ENCODE results near the gene ADAMTSL1. TPM values are rescaled to one million over a fixed set of nuclear protein-coding genes. Genes with fewer than 3 reads are reported as not detected.
A peak's percentile ranks its signal among the peaks of the same experiment; 100 is the strongest.

Gene ADAMTSL1
- polyA plus RNA-seq, 1 experiment: 17.2 TPM

GRCh38 chr9:18638371-18639249 lies 164.7 kb downstream of the ADAMTSL1 start:
- DNase-seq (ENCODE audit: low read depth): no peak
- no peaks in the 10 kb centered on the region for H3K36me3 ChIP-seq (ENCODE audit: control insufficient read depth, insufficient read depth, low read length)
- H3K4me3 ChIP-seq (ENCODE audit: low read depth, low read length): no peak overlapping the region
- no peak for TF ChIP-seq CTCF (IDR thresholded peaks at IDR 0.05; ENCODE audit: insufficient read depth, low read depth, low read length)
- CTCF ChIA-PET: no interaction called here
- POLR2A ChIA-PET: no interaction called here
- H3K27me3 ChIP-seq (ENCODE audit: control insufficient read depth, insufficient read depth, low read length): no peaks in the 10 kb centered on the region

- ChIA-PET POLR2A (no interaction called here), CTCF (interaction anchor here (0.7 to 1.3 kb wide), 2 partner anchors 197 to 226 kb away, joined by 3 to 4 read pairs; no protein-coding TSS in a partner anchor)
- TF ChIP-seq CTCF (IDR thresholded peaks at IDR 0.05; ENCODE audit: insufficient read depth, low read depth, low read length): no peak
- Histone ChIP-seq H3K27me3 (ENCODE audit: control insufficient read depth, insufficient read depth, low read length) (no peaks in the 10 kb centered on the region), H3K4me3 (ENCODE audit: low read depth, low read length) (no peak overlapping the region), H3K36me3 (ENCODE audit: control insufficient read depth, insufficient read depth, low read length) (no peaks in the 10 kb centered on the region)
- no peak for DNase-seq (ENCODE audit: low read depth)
These were observed 166.0 kb downstream of the ADAMTSL1 start for GRCh38 chr9:18639911-18640310.

- H3K36me3 ChIP-seq (ENCODE audit: control insufficient read depth, insufficient read depth, low read length): no peaks in the 10 kb centered on the region
- no peak overlapping the region for H3K4me3 ChIP-seq (ENCODE audit: low read depth, low read length)
- CTCF ChIA-PET: no interaction called here
These were observed 185.1 kb downstream of the ADAMTSL1 start for GRCh38 chr9:18658804-18659705.

GRCh38 chr9:18660001-18660400 lies 186.0 kb downstream of the ADAMTSL1 start:
- TF ChIP-seq CTCF (IDR thresholded peaks at IDR 0.05; ENCODE audit: insufficient read depth, low read depth, low read length): no peak
- POLR2A ChIA-PET: no interaction called here
- Histone ChIP-seq H3K36me3 (ENCODE audit: control insufficient read depth, insufficient read depth, low read length) (no peaks in the 10 kb centered on the region), H3K27me3 (ENCODE audit: control insufficient read depth, insufficient read depth, low read length) (no peaks in the 10 kb centered on the region), H3K4me3 (ENCODE audit: low read depth, low read length) (no peak overlapping the region)
- CTCF ChIA-PET: no interaction called here
- no peak for DNase-seq (ENCODE audit: low read depth)

More at GRCh38 chr9:18658804-18659705, 185.1 kb downstream of the ADAMTSL1 start:
- POLR2A ChIA-PET: no interaction called here
- peak; percentile 31 for DNase-seq (ENCODE audit: low read depth)
- no peaks in the 10 kb centered on the region for H3K27me3 ChIP-seq (ENCODE audit: control insufficient read depth, insufficient read depth, low read length)
- TF ChIP-seq CTCF (IDR thresholded peaks at IDR 0.05; ENCODE audit: insufficient read depth, low read depth, low read length): no peak

DNA sequence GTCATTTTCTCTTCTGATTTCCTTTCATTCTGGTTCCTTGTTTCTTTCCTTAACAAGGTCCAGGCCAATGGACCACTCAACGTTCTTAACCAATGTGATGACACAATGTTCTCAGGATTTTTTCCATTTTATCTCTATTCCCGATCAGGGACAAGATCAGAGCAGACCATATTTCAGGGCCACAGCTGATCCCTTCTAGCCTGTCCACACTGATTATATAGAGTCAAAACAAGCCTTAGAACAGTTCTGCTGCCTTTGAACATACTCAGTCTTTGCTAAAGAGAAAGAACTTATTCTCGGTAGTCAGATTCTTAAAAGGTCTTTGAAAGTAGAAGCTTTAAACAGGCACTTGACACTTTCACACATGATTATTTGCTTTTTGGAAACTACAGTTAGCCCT lies 188.4 kb downstream of the ADAMTSL1 start:
- no peak for DNase-seq (ENCODE audit: low read depth)
- no peaks in the 10 kb centered on the region for H3K36me3 ChIP-seq (ENCODE audit: control insufficient read depth, insufficient read depth, low read length)
- CTCF ChIA-PET: no interaction called here
- H3K4me3 ChIP-seq (ENCODE audit: low read depth, low read length): no peak overlapping the region
- TF ChIP-seq CTCF (IDR thresholded peaks at IDR 0.05; ENCODE audit: insufficient read depth, low read depth, low read length): no peak
- H3K27me3 ChIP-seq (ENCODE audit: control insufficient read depth, insufficient read depth, low read length): no peaks in the 10 kb centered on the region
- POLR2A ChIA-PET: no interaction called here
